Raji (cell line): ENCODE measurements around the gene SIKE1.
A peak's percentile ranks its signal among the peaks of the same experiment; 100 is the strongest.

Source experiments
- POLR2A ChIP-seq: IDR thresholded peaks from 2 replicates; pipeline ENCODE4 v1.6.1; 2011; ENCODE audit warnings: low read depth, low read length, control low read depth; ENCODE audit not compliant: insufficient read depth

Gene SIKE1

DNA sequence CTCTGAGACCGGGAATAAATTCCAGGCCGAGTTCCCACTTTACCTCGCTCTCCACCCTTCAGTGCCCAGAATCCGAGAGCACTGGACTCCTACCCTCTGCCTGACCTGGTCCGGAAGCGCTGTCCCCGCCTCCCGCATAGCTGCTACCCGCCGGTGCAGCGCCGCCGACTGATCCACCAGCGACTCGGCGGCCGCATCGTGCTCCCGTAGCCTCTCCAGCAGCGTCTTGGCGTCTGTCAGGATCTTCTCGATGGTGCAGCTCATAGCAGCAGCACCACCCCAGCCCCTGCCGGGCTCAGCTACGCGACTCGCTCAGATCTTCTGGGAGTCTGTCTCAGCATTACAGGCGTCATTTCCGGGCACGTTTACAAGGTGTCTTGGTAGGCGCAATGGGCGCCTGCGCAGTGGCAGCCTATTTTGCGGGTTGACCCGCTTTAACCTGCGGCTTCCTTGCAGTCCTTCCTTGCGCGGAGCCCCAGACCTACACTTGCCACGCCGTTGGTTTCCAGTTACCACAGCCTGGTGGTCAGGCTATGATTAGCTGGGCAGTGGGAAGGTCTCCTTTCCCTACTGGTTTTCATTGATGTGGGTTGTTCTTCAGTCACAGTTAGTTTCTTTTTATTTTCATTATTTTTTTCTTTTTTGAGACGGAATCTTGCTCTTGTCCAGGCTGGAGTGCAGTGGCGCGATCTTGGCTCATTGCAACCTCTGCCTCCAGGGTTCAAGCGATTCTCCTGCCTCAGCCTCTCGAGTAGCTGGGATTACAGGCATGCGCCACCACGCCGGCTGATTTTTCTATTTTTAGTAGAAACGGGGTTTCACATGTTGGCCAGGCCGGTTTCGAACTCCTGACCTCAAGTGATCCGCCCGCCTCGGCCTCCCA lies at the start of gene SIKE1:
SIKE1 (minus strand) TSS at position 342 of the 883 bp plus-strand sequence; CDS start at position 264, 78 bp downstream.
- peak; percentile 96 for TF ChIP-seq POLR2A

DNA sequence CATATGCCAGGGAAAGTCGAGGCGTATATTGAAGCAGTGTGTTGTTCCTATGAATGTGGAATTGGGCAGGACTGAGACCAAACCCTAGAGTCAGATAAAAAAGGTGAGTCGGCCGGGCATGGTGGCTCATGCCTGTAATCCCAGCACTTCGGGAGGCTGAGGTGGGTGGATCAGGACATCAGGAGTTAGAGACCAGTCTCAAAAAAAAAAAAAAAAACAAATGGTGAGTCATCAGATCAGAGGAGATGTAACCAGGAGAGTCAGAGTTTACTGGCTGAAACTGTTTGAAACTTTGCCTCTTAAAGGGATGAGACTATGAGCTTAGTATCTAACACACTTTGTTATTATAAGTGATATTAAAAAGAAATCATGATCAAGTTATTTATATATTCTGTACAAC lies 47.8 kb upstream of the SIKE1 start:
- no peak for TF ChIP-seq POLR2A

DNA sequence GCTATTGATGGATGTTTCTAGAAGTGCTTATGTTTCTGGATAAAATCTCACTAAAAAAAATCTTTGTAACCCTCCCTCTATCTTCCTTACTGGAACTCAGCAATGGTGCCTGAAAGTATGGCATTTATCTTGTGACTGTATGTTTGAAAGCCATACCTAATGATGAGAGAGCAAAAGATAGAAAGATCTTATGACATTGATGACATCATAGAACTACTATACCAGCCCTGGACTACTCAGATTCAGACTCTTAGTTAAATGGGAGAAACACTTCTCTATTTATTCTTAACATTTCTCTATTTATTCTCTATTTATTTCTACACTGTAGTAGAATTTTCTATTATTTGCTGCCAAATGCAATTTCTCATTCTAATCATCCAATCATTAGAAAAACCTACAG lies 41.5 kb upstream of the SIKE1 start:
- TF ChIP-seq POLR2A = no peak

DNA sequence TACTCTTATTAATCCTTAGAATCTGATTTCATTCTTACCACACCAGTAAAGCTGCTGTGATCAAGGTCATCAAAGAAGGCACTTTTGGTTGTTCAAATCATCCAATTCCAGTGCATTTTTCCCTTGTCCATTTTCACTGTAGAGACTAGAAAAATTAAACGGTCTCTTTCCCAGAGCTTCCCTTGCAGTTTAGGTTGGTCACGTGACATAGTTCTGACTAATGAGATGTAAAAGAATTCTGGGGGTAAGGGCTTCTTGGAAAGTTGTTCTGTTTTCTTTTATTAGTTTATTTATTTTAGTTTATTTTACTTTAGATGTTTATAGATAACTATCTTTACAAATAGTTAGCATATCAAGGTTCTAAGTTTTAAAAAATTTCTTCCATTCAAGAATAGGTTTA lies 39.9 kb upstream of the SIKE1 start:
- TF ChIP-seq POLR2A = no peak

DNA sequence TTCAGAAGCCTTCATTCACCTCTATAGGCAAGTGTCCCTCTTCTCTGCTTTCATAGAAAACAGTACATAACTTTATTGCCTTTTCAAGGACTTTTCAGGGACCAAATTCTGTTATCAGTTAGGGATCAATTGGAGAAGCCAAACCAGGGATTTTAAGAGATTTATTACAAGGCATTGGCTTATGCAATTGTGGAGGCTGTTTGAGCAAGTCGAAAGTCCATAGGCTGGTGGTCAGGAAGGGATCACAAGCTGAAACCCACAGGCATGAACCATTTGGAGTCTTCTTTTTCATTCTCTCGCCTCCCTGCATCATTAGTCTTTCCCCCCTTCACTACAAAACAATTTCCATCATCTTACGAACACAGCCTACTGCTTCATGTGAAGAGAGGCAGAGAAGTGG lies 39.4 kb upstream of the SIKE1 start:
- no peak for TF ChIP-seq POLR2A

DNA sequence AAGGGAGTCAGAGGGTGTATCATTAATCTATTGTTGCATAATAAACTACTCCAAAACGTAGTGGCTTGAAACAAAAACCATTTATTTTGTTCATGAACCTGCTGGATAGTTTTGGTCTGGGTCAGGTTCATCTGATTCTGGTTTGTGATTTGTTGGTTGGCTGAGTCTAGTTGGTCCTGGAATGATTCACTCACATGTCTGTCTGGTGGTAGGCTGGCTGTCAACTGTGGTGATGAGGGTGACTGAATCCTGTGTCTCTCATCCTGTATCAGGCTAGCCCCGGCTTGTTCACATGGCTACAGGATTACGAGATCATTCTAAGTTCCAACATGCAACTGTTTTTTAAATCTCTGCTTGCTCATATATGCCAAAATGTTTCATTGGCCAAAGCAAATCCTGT lies 22.5 kb upstream of the SIKE1 start:
- TF ChIP-seq POLR2A = no peak

DNA sequence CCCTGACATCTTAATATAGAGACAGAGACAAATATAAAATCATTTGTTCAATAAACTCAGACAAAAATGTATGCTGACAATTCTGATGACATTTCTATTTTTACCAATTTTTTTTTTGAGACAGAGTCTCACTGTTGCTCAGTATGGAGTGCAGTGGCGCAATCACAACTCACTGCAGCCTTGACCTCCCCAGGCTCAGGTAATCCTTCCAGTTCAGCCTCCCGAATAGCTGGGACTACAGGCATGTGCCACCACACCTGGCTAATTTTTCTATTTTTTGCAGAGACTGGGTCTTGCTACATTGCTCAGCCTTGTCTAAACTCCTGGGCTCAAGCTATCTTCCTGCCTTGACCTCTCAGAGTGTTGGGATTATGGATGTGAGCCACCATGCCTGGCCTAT lies 13.6 kb upstream of the SIKE1 start:
- TF ChIP-seq POLR2A = no peak

DNA sequence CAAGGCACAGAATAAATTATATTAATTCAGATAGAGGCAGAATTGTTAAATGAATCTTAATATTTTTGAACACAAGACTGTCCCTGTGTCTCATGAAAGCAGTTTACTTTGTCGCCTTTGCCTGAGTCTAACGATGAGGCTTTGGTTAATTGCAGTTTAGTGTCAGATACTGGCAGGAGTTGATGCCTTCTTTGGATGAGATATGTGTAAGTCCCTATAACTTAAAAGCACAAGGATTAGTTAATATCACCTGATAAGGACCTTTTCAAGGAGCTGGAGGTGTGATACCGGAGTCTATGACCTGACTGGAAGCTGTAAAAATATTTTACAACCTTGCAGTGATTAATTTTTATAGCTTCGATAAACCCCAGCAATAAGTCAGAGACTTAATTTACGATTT lies 2.0 kb upstream of the SIKE1 start:
- no peak for TF ChIP-seq POLR2A

DNA sequence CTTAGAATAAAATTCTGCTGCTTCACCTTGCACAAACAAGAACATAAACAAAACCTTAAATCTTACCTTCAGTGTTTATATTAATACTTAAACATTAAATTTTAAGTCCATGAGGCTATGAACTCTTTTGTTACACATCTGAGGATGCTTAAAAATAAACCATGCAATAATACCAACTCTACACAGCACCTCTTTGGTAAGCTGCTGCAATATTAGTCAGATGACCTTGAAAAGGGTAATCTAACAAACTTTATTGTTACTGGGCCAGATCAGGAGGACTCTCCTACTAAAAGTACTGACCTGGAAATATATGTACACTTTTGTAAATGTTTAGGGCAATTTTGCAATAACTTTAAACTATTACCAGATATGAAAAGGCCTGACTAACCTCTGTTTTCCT lies 763 bp downstream of the SIKE1 start:
- no peak for TF ChIP-seq POLR2A

DNA sequence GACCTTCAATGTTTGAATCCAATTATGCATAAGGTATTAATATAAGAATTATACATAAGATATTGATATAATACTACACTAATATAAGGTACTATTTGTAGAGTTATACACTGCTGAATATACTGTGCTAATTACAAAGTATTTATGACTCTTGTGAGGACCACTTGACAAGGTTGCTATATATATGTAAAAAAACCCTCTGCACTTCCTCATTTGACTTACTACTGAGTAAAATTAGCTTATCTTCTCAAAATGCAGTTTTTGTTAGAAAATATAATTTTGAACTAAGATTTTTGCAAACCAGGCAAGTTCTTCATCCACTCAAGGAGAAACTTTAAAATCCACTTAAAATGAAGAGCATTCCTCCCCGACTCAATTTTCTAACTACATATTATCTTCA lies 8.5 kb downstream of the SIKE1 start:
- no peak for TF ChIP-seq POLR2A

DNA sequence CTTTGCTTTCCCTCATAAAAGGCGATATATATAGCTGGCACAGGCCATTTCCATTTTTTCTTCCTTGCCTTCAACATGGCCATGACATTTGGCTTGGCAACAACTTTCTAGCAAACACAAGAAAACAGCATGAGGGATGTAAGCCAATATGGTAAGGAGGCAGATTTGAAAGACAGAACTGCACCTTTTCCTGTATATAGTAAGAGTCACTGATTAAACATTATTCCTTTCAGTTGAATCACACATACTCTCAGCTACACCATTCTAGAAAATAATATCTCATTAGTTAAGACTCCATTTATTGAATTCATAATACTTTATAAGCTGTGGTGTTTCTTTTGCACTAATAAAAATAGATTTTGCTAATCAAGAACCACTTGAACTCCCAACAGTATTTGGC lies 9.5 kb downstream of the SIKE1 start:
- no peak for TF ChIP-seq POLR2A

DNA sequence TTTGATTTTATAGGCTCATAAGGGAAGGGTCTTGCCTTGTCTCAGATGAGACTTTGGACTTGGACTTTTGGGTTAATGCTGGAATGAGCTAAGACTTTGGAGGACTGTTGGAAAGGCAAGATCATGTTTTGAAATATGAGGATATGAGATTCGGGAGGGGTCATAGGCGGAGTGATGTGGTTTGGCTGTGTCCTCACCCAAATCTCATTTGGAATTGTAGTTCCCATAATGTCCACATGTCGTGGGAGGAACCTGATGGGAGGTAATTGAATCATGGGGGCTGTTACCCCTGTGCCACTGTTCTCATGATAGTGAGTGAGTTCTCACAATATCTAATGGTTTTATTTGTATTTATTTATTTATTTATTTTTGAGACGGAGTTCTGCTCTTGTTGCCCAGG lies 15.8 kb downstream of the SIKE1 start:
- TF ChIP-seq POLR2A = no peak

DNA sequence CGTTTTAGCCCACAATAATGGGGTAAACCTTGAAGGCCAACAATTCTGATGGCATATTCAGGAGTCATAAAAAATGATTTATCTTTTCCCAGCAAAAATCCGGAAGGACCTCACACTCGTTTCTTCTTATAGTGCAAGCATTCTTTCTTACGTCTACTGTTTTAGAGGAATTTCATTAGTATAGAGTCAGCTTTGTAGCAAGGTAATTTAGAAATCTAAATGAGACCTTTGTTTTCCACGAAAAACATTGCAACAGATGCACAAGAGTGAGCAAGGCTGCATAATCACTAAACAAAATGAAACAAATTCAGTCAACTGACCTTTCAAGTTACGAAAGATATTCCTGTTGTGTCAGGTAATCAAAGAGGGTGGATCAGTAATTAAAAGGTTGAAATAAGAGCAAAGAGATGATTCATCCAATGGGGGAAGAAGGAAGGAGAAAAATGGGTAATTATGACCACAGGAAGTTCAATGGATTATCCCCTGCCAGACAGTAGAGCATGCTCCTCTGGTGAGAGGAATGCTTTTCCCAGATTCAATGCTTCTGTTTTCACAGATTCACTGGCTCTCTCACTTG lies 22.1 kb downstream of the SIKE1 start:
- no peak for TF ChIP-seq POLR2A

DNA sequence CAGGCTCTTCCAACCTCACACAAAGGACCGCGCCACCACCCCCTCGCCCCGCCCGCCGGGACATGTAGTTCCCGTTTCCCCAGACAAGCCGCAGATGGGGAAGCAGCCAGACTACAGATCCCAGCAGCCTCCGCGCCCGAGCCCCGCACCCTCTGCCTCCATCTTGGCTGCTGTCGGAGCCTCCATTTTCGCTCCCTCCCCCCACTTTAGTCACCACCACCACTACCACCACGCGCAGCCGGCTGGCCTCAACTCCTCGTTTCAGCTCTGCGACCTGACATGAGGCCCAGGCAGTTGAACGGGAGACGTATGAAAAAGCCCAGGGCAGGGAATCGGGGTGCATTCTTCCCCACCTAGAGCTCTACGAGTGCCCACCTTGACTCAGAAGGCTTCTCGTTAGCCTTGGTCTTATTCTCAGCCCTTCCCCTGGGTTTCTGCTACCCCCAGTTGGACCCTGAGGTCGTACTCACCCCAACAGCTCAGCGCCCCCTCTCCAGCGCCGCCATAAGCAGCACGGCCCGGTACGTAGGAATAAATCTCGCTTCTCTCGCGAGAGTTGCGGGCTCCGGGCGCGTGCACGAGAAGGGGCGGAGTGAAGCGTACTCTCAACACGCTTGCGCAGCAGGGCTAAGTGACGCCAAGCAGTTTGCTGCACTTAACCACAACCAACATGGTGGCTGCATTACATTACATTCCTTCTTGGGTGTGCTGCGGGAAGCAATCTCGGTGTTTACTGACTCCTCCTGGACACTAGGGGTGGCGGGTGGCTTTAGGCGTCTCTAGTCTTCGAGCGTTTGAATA lies 22.8 kb downstream of the SIKE1 start, which contains the start of gene CSDE1:
CSDE1 (minus strand) TSS at position 530 of the 801 bp plus-strand sequence. CDS start 18,094 bp downstream, outside the sequence.
- peak; percentile 90 for TF ChIP-seq POLR2A

DNA sequence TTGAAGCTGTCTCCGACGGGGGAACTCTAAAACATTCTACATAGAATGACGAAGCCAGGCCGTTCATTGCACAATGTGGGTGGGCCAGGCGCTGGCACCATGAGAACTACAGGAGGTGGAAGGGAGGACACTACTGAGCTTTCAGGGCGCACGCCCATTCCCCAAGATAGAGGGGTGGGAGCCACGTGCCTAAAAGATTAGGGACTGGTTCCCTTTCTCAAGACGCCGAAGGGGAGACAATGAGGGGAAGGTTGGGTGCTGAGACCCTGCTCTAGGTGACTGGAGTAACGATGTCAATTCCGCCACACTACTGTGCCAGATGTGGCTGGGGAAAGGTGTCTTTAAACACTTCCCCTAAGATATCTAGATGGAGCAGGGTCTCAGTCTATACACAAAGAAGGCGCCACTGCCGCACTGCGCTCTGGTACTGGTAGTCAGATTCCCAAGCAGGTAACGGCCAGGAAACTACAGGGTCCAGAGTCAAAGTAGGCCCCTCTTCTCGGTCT lies 23.5 kb downstream of the SIKE1 start:
- TF ChIP-seq POLR2A = no peak
